ENCODE measurements around the gene BMPER.

- TF ChIP-seq ZFP30 (CRISPR knock-in tag; IDR thresholded peaks at IDR 0.05) (no peak), RARB (CRISPR knock-in tag; IDR thresholded peaks at IDR 0.05) (no peak), PATZ1 (CRISPR knock-in tag; IDR thresholded peaks at IDR 0.05; ENCODE audit: borderline replicate concordance) (no peak), ZFP3 (CRISPR knock-in tag; IDR thresholded peaks at IDR 0.05) (no peak), TOX (CRISPR knock-in tag; IDR thresholded peaks at IDR 0.05; ENCODE audit: borderline replicate concordance) (no peak), ESRRG (CRISPR knock-in tag; IDR thresholded peaks at IDR 0.05) (no peak), TCF4 (CRISPR knock-in tag; IDR thresholded peaks at IDR 0.05; ENCODE audit: borderline replicate concordance) (no peak), SNAI2 (CRISPR knock-in tag; IDR thresholded peaks at IDR 0.05) (no peak), ZNF8 (CRISPR knock-in tag; IDR thresholded peaks at IDR 0.05) (no peak), GLIS3 (CRISPR knock-in tag; IDR thresholded peaks at IDR 0.05) (no peak)
Observed at GRCh38 chr7:33958104-33958503, 52.8 kb downstream of the BMPER start.

Data from SK-N-SH treated with all-trans-retinoic acid at 6 μM for 48 hours (cell line).